HG02852 (cell line): ENCODE data around the gene UBR4.
"Not testable (repeated sequence)": the region's sequence is repeated elsewhere in the genome, so short reads cannot be mapped to it uniquely, and the experiment has no call there.

ENCODE experiments used
- ATAC-seq: cut with Tn5 transposase; IDR thresholded peaks from one replicate; pipeline ENCODE4 v1.9.1; 2021; ENCODE audit warnings: mild to moderate bottlenecking, moderate library complexity; ENCODE audit not compliant: unreplicated experiment

UBR4 gene

GRCh38 chr1:19220080-19220846, 10.2 kb upstream of the UBR4 start:
- no peak for ATAC-seq

GRCh38 chr1:19219451-19219850, 9.4 kb upstream of the UBR4 start:
- no peak for ATAC-seq

DNA sequence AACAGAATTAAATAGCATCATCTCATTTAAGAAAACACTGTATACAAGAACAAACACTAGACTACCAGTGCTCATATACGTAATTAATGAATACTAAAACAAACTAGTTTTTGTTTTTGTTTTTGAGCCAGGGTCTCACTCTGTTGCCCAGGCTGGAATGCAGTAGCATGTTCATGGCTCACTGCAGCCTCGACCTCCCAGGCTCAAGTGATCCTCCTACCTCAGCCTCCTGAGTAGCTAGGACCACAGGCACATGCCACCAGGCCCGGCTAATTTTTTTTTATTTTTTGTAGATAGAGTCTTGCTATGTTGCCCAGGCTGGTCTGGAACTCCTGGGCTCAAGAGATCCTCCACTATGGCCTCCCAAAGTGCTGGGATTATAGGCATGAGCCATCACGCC, 6.5 kb upstream of the UBR4 start:
- ATAC-seq: not testable (repeated sequence)

DNA sequence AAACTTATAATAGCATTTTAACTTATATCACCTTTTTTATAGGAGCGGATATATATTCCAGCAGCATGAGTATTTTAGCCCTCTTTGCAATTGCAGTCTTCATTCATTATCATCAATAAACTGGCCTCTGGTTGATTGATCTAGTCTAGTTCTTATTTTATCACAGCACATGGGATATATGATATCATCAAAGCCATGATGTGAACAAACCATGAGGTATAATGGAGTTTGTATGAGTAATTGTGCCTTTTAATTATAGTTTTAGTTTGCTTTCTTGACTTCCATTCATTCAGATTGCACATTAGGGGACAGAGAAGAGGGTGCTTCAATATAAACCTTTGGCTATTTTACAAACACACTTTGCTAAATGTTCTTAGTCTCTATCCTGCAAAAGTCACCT, 3.5 kb upstream of the UBR4 start:
- no peak for ATAC-seq

GRCh38 chr1:19212167-19212566, 2.1 kb upstream of the UBR4 start:
- no peak for ATAC-seq

GRCh38 chr1:19210772-19211549, 895 bp upstream of the UBR4 start:
- no peak for ATAC-seq

DNA sequence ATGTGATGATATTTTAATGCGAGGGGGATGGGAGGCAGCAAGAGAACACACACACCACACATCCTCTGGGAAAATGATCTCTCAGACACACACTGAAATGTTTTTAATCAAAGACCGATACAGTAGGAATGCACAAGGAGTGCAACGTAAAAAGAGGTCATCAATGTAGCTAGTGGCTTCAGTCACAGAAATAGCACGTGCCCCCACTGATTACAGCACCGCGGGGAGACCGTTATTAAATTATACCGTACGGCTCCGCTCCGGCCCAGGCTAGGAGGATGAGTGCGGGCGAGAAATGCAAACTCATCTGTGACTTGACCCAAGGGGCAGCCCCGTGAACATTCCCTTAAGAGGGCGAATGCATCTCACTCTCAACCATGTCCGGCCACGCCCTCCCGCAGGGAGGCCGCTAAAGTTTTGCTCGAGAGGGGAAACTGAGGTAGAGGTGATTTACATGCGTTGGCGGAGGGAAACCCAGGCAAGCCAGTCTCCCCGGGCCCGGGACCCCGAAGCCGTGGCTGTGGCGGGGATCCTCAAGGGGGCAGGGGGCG, 552 bp downstream of the UBR4 start:
- peak; percentile 58 for ATAC-seq

DNA sequence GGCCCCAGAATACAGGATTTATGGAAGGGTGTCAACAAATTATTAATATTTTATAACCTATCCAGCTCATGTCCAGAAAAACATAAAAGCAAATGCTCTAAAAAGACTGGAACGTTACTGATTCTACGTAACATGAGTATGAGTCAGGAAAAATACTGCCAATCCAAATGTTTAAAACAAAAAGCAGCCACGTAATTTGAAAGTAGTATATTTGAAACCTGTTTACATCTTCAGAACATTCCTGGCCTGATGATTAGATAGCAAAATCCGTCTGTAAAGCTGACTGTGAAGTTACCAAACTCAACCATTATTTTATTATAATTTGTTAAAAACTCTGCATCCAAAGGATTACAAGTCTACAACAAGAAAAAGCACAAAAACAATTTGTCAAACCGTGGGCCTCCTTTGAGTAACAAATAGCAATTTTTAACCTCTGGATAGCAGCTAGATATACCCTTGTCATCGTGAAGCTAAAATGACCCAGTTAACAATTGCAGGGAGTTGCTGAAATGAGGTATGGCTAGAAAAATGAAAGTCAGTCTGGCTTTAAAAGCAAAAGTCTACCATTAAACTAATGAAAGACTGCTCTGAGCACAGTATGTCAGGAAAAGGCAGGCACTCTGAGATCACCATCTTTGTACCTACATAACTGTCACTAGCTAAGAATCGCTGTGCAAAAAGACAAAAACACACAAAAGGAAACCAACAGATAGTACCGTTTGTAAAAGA, 1.2 kb downstream of the UBR4 start:
- ATAC-seq: no peak

DNA sequence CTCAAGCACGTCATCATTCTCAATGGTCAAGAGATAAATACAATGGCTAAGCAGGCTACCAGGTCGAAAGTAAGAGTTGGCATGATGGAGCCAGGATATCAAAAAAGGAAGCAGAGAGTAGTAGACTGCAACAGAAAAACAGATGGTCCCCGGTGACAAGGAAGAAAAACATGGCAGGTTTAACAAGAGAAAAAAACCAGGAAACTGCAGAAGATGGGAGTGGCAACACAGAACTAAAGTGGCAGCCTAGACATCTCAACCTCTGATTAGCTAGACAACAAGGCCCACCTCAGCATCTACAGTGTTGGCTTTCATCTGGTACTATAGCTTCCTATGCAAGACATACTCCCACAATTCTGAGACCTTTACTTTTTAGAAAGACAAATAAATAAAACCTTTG, 3.1 kb downstream of the UBR4 start:
- no peak for ATAC-seq

GRCh38 chr1:19205845-19206244, 4.2 kb downstream of the UBR4 start:
- no peak for ATAC-seq

DNA sequence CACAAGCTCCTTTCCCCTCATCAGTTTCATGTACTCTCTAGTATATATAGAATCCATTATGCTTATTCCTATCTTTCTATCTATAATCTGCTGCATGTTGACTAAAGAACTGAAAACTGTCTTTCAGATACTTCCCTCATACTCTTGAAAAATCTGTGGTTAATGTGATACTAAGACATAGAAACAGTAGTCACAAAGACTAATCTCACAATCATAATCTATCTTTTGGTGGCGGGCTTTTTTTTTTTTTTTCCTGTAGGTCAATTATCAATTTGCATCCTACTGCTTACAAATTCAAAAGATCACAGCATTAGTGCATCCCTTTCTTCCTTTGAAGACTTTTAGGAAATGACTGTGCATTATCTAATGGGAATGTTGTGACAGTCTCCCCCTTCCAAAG, 4.7 kb downstream of the UBR4 start:
- ATAC-seq: no peak

- no peak for ATAC-seq
Observed at GRCh38 chr1:19204446-19205266, 5.4 kb downstream of the UBR4 start.

- ATAC-seq: no peak
Observed at GRCh38 chr1:19203440-19203839, 6.6 kb downstream of the UBR4 start.

DNA sequence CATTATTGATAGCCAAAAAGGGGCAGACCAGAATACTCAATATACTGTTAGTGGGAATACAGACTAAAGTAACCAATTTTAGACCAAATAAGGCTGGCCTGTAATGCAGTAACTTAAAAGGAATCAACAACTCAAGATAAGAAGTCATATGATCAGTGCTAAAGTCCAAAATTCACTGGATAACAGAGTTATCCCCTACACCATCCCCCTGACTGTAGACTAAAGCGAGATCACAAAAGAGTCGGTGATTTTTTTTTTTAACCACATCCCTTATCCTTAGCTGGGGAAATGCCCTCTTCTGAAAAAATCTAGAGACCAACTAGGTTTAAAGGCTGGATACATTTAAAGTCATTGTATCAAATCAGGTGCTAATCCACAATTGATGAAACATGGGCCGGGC, 7.7 kb downstream of the UBR4 start:
- ATAC-seq: no peak

DNA sequence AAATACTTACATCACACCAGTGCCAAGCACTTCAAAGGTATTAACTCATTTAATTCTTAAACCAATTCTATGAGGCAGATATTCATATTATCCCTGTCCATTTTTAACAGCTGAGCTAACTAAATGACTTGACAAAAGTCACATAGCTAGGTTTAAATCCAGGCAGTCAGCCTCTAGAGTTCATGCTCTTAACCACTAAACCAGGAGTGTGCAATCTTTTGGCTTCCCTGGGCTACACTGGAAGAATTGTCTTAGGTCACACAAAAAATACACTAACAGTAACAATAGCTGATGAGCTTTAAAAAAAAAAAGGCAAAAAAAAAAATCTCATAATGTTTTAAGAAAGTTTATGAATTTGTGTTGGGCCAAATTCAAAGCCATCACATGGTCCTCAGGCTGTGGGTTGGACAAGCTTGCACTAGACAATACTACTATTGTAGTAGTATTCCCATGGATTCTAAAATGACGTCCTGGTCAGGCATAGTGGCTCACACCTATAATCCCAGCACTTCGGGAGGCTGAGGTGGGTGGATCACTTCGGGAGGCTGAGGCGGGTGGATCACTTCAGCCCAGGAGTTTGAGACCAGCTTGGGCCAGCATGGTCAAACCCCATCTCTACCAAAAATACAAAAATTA, 10.0 kb downstream of the UBR4 start:
- no peak for ATAC-seq

DNA sequence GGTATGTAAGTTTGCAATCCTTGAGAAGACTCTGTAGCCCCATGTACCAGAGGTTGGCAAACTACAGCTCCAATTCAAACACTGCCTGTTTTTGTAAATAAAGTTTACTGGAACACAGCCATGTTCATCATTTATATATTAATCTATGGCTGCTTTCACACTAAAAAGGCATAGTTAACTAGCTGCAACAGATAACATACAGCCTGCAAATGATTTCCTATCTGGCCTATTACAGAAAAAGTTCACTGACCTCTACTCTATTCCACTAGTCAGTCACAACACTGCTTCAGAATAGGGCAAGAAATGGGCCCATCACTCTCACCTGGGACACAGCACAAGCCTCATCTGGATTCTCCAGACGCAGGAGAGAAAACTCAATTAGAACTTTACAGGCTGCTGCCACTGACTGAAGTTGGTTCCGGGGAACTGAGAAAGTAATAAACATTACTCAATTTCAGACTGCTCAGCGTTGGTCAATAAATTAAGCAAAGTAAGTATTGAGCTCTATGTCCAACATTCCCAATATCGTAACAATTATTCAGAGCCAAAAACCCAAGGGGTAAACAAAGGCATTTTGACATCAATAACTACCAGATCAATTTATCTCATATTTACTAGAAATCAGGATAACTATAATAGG, 10.6 kb downstream of the UBR4 start:
- no peak for ATAC-seq

DNA sequence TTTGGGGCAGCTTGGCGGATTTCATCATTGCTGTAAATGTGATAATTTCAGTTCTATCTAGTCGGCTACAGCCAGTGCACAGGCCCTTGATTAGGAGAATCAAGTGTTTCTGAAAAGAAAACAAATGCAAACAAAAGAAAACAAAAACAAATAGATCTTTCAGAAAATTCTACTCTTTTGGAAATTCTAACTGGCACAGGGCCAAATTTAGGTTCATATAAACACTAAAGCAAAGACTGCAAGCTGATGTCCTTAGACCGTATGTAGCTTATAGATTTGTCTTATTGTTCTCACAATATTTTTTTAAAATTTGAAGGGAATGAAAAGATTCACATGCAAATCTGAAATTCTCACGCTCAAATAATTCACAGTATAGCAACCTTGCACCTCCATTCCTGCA, 11.2 kb downstream of the UBR4 start:
- no peak for ATAC-seq

DNA sequence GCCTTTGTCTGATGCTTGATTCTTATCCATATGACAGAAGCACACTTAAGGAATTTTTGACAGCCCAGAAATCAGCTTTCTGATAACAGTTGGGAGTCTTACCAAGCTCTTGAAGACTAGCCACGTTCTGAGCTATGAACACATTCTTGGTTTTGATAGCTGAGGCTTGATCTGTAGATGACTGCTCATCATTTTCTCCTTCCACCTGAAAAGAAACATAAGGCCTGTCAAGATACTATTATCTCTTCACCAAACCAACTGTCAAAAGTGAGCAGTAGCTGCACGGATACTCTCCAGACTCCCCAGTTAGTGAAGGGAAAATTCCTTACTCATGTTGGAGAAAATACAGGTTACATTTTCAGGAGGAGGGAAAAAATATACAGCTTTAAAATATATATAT, 12.2 kb downstream of the UBR4 start:
- no peak for ATAC-seq

DNA sequence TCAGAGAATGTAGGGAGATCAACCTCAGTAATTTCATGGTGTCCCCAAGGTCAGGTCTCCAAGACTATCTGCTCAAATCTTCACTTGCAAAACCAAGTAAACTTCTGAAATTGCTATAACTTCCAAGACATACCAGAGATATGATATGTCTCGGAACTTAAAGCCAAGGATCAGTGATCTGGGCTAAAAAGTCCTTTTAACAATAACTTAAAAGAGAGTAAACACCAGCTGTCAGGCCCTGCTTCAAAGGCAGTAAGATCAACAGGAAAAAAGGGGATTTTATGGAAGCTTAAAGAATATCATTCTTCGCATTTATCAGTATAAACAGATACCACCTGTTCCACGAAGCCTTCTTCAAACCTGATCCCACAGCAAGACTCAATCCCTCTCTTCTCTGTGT, 13.7 kb downstream of the UBR4 start:
- ATAC-seq: no peak

GRCh38 chr1:19193004-19193403, 17.1 kb downstream of the UBR4 start:
- no peak for ATAC-seq
